ENCODE measurements around the gene AKAP7.

- TF ChIP-seq CTCF (conservative IDR thresholded peaks at IDR 0.05; ENCODE audit: low read length) (no peak), EZH2phosphoT487 (IDR thresholded peaks at IDR 0.05; ENCODE audit: borderline replicate concordance) (no peak)
Observed at GRCh38 chr6:131269565-131270391, 134.5 kb downstream of the AKAP7 start.
